Measurements from ENCODE around the gene CAMK2N1.

Gene CAMK2N1

GRCh38 chr1:20493309-20493708 is 7.3 kb upstream of the CAMK2N1 start:
- Histone ChIP-seq H3K4me1 (ENCODE audit: control insufficient read depth in 1 of 2, insufficient read depth in 2 of 2, low read length in 2 of 2) (peaks cover 13 to 20% of the 10 kb centered on the region in 2 experiments), H3K27me3 (ENCODE audit: insufficient read depth, low read length) (no peaks in the 10 kb centered on the region), H3K36me3 (ENCODE audit: control insufficient read depth in 1 of 2, insufficient read depth in 2 of 2, low read length in 2 of 2) (peaks cover 3 to 4% of the 10 kb centered on the region in 2 experiments), H3K79me2 (ENCODE audit: control insufficient read depth, insufficient read depth, low read length, poor library complexity) (no peaks in the 10 kb centered on the region), H3K18ac (ENCODE audit: low read length) (no peak overlapping the region), H4K8ac (ENCODE audit: low read depth, low read length) (no peak overlapping the region), H3K9ac (ENCODE audit: low read length) (no peak overlapping the region), H3K23ac (ENCODE audit: low read length) (no peak overlapping the region), H3K27ac (ENCODE audit: low read depth, low read length) (no peak overlapping the region), H2AK5ac (ENCODE audit: low read length) (no peak overlapping the region), H3K9me3 (ENCODE audit: insufficient read depth, low read depth, low read length) (no peaks in the 10 kb centered on the region), H2BK12ac (ENCODE audit: low read length) (no peak overlapping the region), H2AFZ (ENCODE audit: insufficient read depth, low read length, poor library complexity) (no peak overlapping the region), H3K4me2 (ENCODE audit: low read length) (no peak overlapping the region), H4K91ac (ENCODE audit: low read depth, low read length) (no peak overlapping the region), H4K12ac (ENCODE audit: low read depth, low read length) (no peak overlapping the region), H3K14ac (ENCODE audit: low read length) (no peak overlapping the region), H2BK5ac (ENCODE audit: low read depth, low read length, poor library complexity) (no peak overlapping the region), H3K4me3 (ENCODE audit: low read depth, low read length) (no peak overlapping the region), H3K79me1 (ENCODE audit: low read length) (no peaks in the 10 kb centered on the region), H2BK120ac (ENCODE audit: insufficient read depth, low read length, poor library complexity) (no peak overlapping the region), H3K4ac (ENCODE audit: low read depth, low read length) (no peak overlapping the region)
- WGBS (ENCODE audit: extremely low coverage, insufficient coverage, insufficient read length): no CpG with 5 or more reads among the region's 5 CpGs
- no peak for DNase-seq

DNA sequence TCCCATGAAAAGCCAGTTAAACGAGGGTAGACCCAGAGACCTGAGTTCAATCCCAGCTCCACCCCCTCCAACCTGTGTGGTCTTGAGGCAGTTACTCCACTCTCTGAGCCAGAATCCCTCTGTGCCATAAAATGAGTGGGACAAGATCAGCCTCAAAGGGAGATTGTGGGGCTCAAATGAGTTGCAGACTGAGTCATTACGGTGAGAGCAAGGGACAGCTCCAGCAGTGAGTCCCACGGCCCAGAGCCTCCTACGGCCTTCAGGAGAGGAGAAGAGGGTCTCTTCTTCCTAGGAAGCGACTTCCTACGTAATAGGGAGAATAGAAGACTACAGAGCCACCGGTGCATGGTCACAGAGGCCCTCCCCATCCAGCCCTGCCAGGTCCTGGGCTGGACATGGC is 6.7 kb upstream of the CAMK2N1 start:
- Histone ChIP-seq H3K4me2 (ENCODE audit: low read length) (no peak overlapping the region), H3K79me2 (ENCODE audit: control insufficient read depth, insufficient read depth, low read length, poor library complexity) (no peaks in the 10 kb centered on the region), H3K23ac (ENCODE audit: low read length) (no peak overlapping the region), H3K4me1 (ENCODE audit: control insufficient read depth in 1 of 2, insufficient read depth in 2 of 2, low read length in 2 of 2) (peaks cover 13 to 20% of the 10 kb centered on the region in 2 experiments), H2BK120ac (ENCODE audit: insufficient read depth, low read length, poor library complexity) (no peak overlapping the region), H3K4ac (ENCODE audit: low read depth, low read length) (no peak overlapping the region), H2BK12ac (ENCODE audit: low read length) (no peak overlapping the region), H3K9me3 (ENCODE audit: insufficient read depth, low read depth, low read length) (no peaks in the 10 kb centered on the region), H4K91ac (ENCODE audit: low read depth, low read length) (no peak overlapping the region), H4K8ac (ENCODE audit: low read depth, low read length) (no peak overlapping the region), H3K36me3 (ENCODE audit: control insufficient read depth in 1 of 2, insufficient read depth in 2 of 2, low read length in 2 of 2) (no peaks in the 10 kb centered on the region), H4K12ac (ENCODE audit: low read depth, low read length) (no peak overlapping the region), H2AK5ac (ENCODE audit: low read length) (no peak overlapping the region), H3K27me3 (ENCODE audit: insufficient read depth, low read length) (no peaks in the 10 kb centered on the region), H2AFZ (ENCODE audit: insufficient read depth, low read length, poor library complexity) (no peak overlapping the region), H3K18ac (ENCODE audit: low read length) (no peak overlapping the region), H3K9ac (ENCODE audit: low read length) (no peak overlapping the region), H3K4me3 (ENCODE audit: low read depth, low read length) (no peak overlapping the region), H3K14ac (ENCODE audit: low read length) (no peak overlapping the region), H3K27ac (ENCODE audit: low read depth, low read length) (no peak overlapping the region), H2BK5ac (ENCODE audit: low read depth, low read length, poor library complexity) (no peak overlapping the region), H3K79me1 (ENCODE audit: low read length) (no peaks in the 10 kb centered on the region)
- DNase-seq: no peak
- no CpG with 5 or more reads among the region's 7 CpGs for WGBS (ENCODE audit: extremely low coverage, insufficient coverage, insufficient read length)

DNA sequence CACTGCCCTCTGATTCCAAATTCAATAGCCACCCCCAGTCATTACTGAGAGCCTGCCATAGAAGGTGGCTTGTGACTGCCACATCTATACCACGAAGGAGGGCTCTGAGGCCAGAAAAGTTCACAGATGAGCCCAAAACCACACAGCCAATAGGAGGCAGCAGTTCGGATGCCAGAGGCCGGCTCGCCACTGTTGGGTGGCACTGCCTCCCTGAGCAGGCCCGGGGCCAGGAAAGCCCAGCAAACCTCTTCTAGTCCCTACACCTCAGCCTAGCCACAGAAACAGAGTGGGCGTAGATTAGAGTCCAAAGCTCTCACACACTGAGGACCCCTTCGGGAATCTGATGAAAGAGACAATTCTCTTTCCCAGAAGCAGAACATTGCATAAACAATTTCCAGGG is 5.9 kb upstream of the CAMK2N1 start:
- H4K8ac ChIP-seq (ENCODE audit: low read depth, low read length): no peak overlapping the region
- H2AK5ac ChIP-seq (ENCODE audit: low read length): no peak overlapping the region
- no peak overlapping the region for H2BK120ac ChIP-seq (ENCODE audit: insufficient read depth, low read length, poor library complexity)
- H3K4me3 ChIP-seq (ENCODE audit: low read depth, low read length): no peak overlapping the region
- H3K9me3 ChIP-seq (ENCODE audit: insufficient read depth, low read depth, low read length): no peaks in the 10 kb centered on the region
- peaks cover 13 to 20% of the 10 kb centered on the region in 2 experiments for H3K4me1 ChIP-seq (ENCODE audit: control insufficient read depth in 1 of 2, insufficient read depth in 2 of 2, low read length in 2 of 2)
- H3K23ac ChIP-seq (ENCODE audit: low read length): no peak overlapping the region
- no peak overlapping the region for H3K4ac ChIP-seq (ENCODE audit: low read depth, low read length)
- H3K27ac ChIP-seq (ENCODE audit: low read depth, low read length): no peak overlapping the region
- WGBS (ENCODE audit: extremely low coverage, insufficient coverage, insufficient read length): no CpG with 5 or more reads among the region's 7 CpGs
- H2BK5ac ChIP-seq (ENCODE audit: low read depth, low read length, poor library complexity): no peak overlapping the region
- peaks cover 2% of the 10 kb centered on the region for H3K27me3 ChIP-seq (ENCODE audit: insufficient read depth, low read length)
- H4K12ac ChIP-seq (ENCODE audit: low read depth, low read length): no peak overlapping the region
- no peaks in the 10 kb centered on the region for H3K79me2 ChIP-seq (ENCODE audit: control insufficient read depth, insufficient read depth, low read length, poor library complexity)
- DNase-seq: no peak
- no peak overlapping the region for H4K91ac ChIP-seq (ENCODE audit: low read depth, low read length)
- H3K79me1 ChIP-seq (ENCODE audit: low read length): no peaks in the 10 kb centered on the region
- no peak overlapping the region for H2AFZ ChIP-seq (ENCODE audit: insufficient read depth, low read length, poor library complexity)
- no peak overlapping the region for H3K9ac ChIP-seq (ENCODE audit: low read length)
- H3K4me2 ChIP-seq (ENCODE audit: low read length): no peak overlapping the region
- no peak overlapping the region for H3K14ac ChIP-seq (ENCODE audit: low read length)
- H2BK12ac ChIP-seq (ENCODE audit: low read length): no peak overlapping the region
- H3K36me3 ChIP-seq (ENCODE audit: control insufficient read depth in 1 of 2, insufficient read depth in 2 of 2, low read length in 2 of 2): no peaks in the 10 kb centered on the region
- H3K18ac ChIP-seq (ENCODE audit: low read length): no peak overlapping the region

DNA sequence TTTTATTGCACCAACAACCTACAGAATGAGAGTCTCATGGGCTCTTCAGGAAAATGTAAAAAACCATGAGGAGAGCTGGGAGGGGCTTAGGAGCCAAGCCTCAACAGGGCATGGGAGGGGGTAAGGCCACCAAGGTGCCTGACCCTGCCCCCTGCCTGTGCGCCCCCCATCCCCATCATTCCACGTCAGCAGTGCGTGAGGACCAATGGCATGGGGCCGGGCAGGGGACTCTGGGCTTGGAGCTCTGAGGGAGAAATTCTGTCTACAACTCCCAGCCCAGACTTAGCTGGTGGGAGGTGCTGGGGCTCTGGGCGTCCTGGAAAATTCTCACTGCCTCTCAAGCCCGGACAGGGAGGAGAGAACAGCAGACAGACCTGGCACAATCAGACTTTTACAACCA is 5.2 kb upstream of the CAMK2N1 start:
- H3K27me3 ChIP-seq (ENCODE audit: insufficient read depth, low read length): peaks cover 4% of the 10 kb centered on the region

More for the DNA sequence above, 5.2 kb upstream of the CAMK2N1 start:
- Histone ChIP-seq H3K14ac (ENCODE audit: low read length) (no peak overlapping the region), H3K9me3 (ENCODE audit: insufficient read depth, low read depth, low read length) (no peaks in the 10 kb centered on the region), H2BK12ac (ENCODE audit: low read length) (no peak overlapping the region), H3K4ac (ENCODE audit: low read depth, low read length) (no peak overlapping the region), H4K8ac (ENCODE audit: low read depth, low read length) (no peak overlapping the region), H4K91ac (ENCODE audit: low read depth, low read length) (no peak overlapping the region), H2AFZ (ENCODE audit: insufficient read depth, low read length, poor library complexity) (no peak overlapping the region), H3K27ac (ENCODE audit: low read depth, low read length) (no peak overlapping the region), H3K4me3 (ENCODE audit: low read depth, low read length) (no peak overlapping the region), H2BK120ac (ENCODE audit: insufficient read depth, low read length, poor library complexity) (no peak overlapping the region), H2AK5ac (ENCODE audit: low read length) (no peak overlapping the region), H3K18ac (ENCODE audit: low read length) (no peak overlapping the region), H2BK5ac (ENCODE audit: low read depth, low read length, poor library complexity) (no peak overlapping the region), H4K12ac (ENCODE audit: low read depth, low read length) (no peak overlapping the region), H3K23ac (ENCODE audit: low read length) (no peak overlapping the region), H3K36me3 (ENCODE audit: control insufficient read depth in 1 of 2, insufficient read depth in 2 of 2, low read length in 2 of 2) (no peaks in the 10 kb centered on the region), H3K79me2 (ENCODE audit: control insufficient read depth, insufficient read depth, low read length, poor library complexity) (peaks cover 2% of the 10 kb centered on the region), H3K4me2 (ENCODE audit: low read length) (no peak overlapping the region), H3K79me1 (ENCODE audit: low read length) (peaks cover 4% of the 10 kb centered on the region), H3K9ac (ENCODE audit: low read length) (no peak overlapping the region), H3K4me1 (ENCODE audit: control insufficient read depth in 1 of 2, insufficient read depth in 2 of 2, low read length in 2 of 2) (peaks cover 9 to 15% of the 10 kb centered on the region in 2 experiments)
- WGBS (ENCODE audit: extremely low coverage, insufficient coverage, insufficient read length): no CpG with 5 or more reads among the region's 6 CpGs
- no peak for DNase-seq

Data from trophoblast cell (in vitro differentiated cells and primary cell).